B cell (primary cell): ENCODE data around the gene MFAP2. TPM values are rescaled to one million over a fixed set of nuclear protein-coding genes. Genes with fewer than 3 reads are reported as not detected.

Source experiments
- ATAC-seq: fragments of 200-7000 bp; cut with Tn5 transposase; one replicate; pipeline ENCODE4 v1.10.0; 2021; ENCODE audit warnings: low read depth, mild to moderate bottlenecking, moderate number of reproducible peaks, moderate library complexity
- CTCF ChIA-PET: fragments of 350-600 bp; sonication (Branson Sonifier 250); formaldehyde crosslinking; loops from one replicate; lab custom pipeline; 2021; ENCODE audit warnings: antibody characterized with exemption, inconsistent platforms; lab: Charles Lee
- POLR2A ChIA-PET: fragments of 350-600 bp; sonication (Branson Sonifier 250); formaldehyde crosslinking; loops from one replicate; lab custom pipeline; 2021; ENCODE audit warnings: antibody characterized with exemption; lab: Charles Lee
- DNase-seq: peaks from one replicate; pipeline ENCODE4 v3.0.0; 2013
- H2AFZ ChIP-seq: 2 replicates; pipeline ENCODE4 v1.6.1; 2012; ENCODE audit warnings: mild to moderate bottlenecking, low read depth, low read length; ENCODE audit not compliant: insufficient read depth, poor library complexity, severe bottlenecking
- H3K27ac ChIP-seq, 2 donors: 1 replicate in 1 of 2; 2 replicates in 1 of 2; pipeline ENCODE4 v1.5.1; 2012 to 2013; ENCODE audit warnings: low read length in 2 of 2, mild to moderate bottlenecking in 2 of 2, moderate library complexity in 1 of 2
- H3K27me3 ChIP-seq, 4 experiments: fragments of 200-600 bp in 1 of 4; sonication (generic) in 1 of 4; replicated peaks in 1 of 4; 1 replicate in 2 of 4; 2 replicates in 2 of 4; pipeline versions ENCODE4 v1.6.1 to v1.7.0; 2013 to 2016; ENCODE audit warnings: low read length in 3 of 4, mild to moderate bottlenecking in 2 of 4, mixed read lengths in 1 of 4, moderate library complexity in 1 of 4; ENCODE audit not compliant: insufficient read depth in 4 of 4, control insufficient read depth in 3 of 4; ENCODE audit errors: control extremely low read depth in 1 of 4
- H3K36me3 ChIP-seq, 2 experiments: replicated peaks in 1 of 2; 1 replicate in 1 of 2; 2 replicates in 1 of 2; pipeline versions ENCODE4 v1.6.1 to v1.7.1; 2013; ENCODE audit warnings: low read length in 1 of 2; ENCODE audit not compliant: insufficient read depth in 2 of 2, control insufficient read depth in 1 of 2; ENCODE audit errors: control extremely low read depth in 1 of 2, extremely low read depth in 1 of 2
- H3K4me1 ChIP-seq, 2 donors: fragments of 200-600 bp in 1 of 2; sonication (generic) in 1 of 2; 1 replicate in 1 of 2; 2 replicates in 1 of 2; pipeline versions ENCODE4 v1.5.1 to v1.6.1; 2013 to 2017; ENCODE audit warnings: low read length in 2 of 2; ENCODE audit not compliant: control insufficient read depth in 2 of 2, insufficient read depth in 2 of 2
- H3K4me2 ChIP-seq: replicated peaks from 2 replicates; pipeline ENCODE3; 2012; ENCODE audit warnings: mild to moderate bottlenecking, low read depth, low read length; ENCODE audit not compliant: poor library complexity, severe bottlenecking
- H3K4me3 ChIP-seq, 5 experiments: fragments of 200-600 bp in 1 of 5; sonication (generic) in 1 of 5; 1 replicate in 3 of 5; 2 replicates in 2 of 5; pipeline versions ENCODE4 v1.5.1 to v1.7.0; 2011 to 2016; ENCODE audit warnings: low read length in 4 of 5, mild to moderate bottlenecking in 4 of 5, low read depth in 2 of 5, control low read depth in 1 of 5, moderate library complexity in 1 of 5; ENCODE audit not compliant: insufficient read depth in 1 of 5; ENCODE audit errors: control extremely low read depth in 1 of 5, extremely low read depth in 1 of 5
- H3K79me2 ChIP-seq: fragments of 200-600 bp; sonication (generic); one replicate; pipeline ENCODE4 v1.6.0; 2016; ENCODE audit warnings: low read length; ENCODE audit not compliant: control insufficient read depth, insufficient read depth
- H3K9ac ChIP-seq: fragments of 200-600 bp; sonication (generic); 2 replicates; pipeline ENCODE4 v1.6.1; 2017; ENCODE audit warnings: mild to moderate bottlenecking, low read length, moderate library complexity
- H3K9me3 ChIP-seq, 3 donors: one replicate each; pipeline versions ENCODE4 v1.6.1 to v1.7.1; 2013; ENCODE audit warnings: low read length in 2 of 3; ENCODE audit not compliant: control insufficient read depth in 2 of 3, insufficient read depth in 1 of 3; ENCODE audit errors: control extremely low read depth in 1 of 3
- H4K20me1 ChIP-seq: 2 replicates; pipeline ENCODE4 v1.6.0; 2012; ENCODE audit warnings: mild to moderate bottlenecking, low read length; ENCODE audit not compliant: insufficient read depth, control insufficient read depth, poor library complexity, severe bottlenecking
- H3K27ac Mint-ChIP-seq: one replicate; pipeline ENCODE4 v1.8.0; 2021; ENCODE audit warnings: mixed read lengths
- H3K27me3 Mint-ChIP-seq: one replicate; pipeline ENCODE4 v1.8.0; 2021; ENCODE audit warnings: mixed read lengths
- H3K4me1 Mint-ChIP-seq: one replicate; pipeline ENCODE4 v1.8.0; 2021; ENCODE audit warnings: mixed read lengths
- H3K4me3 Mint-ChIP-seq: one replicate; pipeline ENCODE4 v1.8.0; 2021; ENCODE audit warnings: mixed read lengths
- H3K9me3 Mint-ChIP-seq: one replicate; pipeline ENCODE4 v1.8.0; 2022; ENCODE audit warnings: mixed read lengths; ENCODE audit not compliant: insufficient read depth
- CTCF ChIP-seq: fragments of 200-600 bp; IDR thresholded peaks from one replicate; pipeline ENCODE4 v1.8.0; 2022; ENCODE audit warnings: antibody characterized with exemption, mild to moderate bottlenecking
- EZH2 ChIP-seq: IDR thresholded peaks from 2 replicates; pipeline ENCODE4 v1.6.1; 2012; ENCODE audit warnings: borderline replicate concordance, low read depth, mild to moderate bottlenecking, moderate library complexity, low read length; ENCODE audit not compliant: insufficient read depth, poor library complexity, severe bottlenecking
- WGBS: methylation state at CpG from one replicate; pipeline ENCODE4 v1.1.5; 2013; ENCODE audit warnings: missing lambda C conversion rate; ENCODE audit not compliant: insufficient coverage; 5-methylcytosine and 5-hydroxymethylcytosine counted together
- intact Hi-C: fragments of 100-400 bp; cut with micrococcal nuclease; formaldehyde crosslinking; loops from one replicate; pipeline ENCODE4 v1.10.0; 2022
- polyA plus RNA-seq: library from polyadenylated mRNA; depleted of rRNA; stranded (reverse); fragments of >200 nt; gene quantifications from 2 replicates; pipeline ENCODE4 v1.2.3, GENCODE V29; 2012
- total RNA-seq, 2 donors: library from RNA; stranded (reverse); fragments of 120-200 nt in 1 of 2; gene quantifications; 1 replicate in 1 of 2; 2 replicates in 1 of 2; pipeline versions ENCODE4 v1.2.3 to v1.2.4, GENCODE V29; 2013 to 2022

MFAP2 gene
- total and polyA plus RNA-seq, 2 donors (not counting 1 experiment from before 2014, with no cell fraction given) = not detected

- Mint-ChIP-seq H3K4me3 (no peak overlapping the region), H3K9me3 (no peaks in the 10 kb centered on the region), H3K27ac (no peak overlapping the region), H3K4me1 (peaks cover 20% of the 10 kb centered on the region), H3K27me3 (no peaks in the 10 kb centered on the region)
- intact Hi-C loops = no loop called here
- CTCF ChIA-PET = no interaction called here
- H3K9ac ChIP-seq = no peak overlapping the region
- WGBS = 100% methylated on average over 2 of the region's 5 CpGs
- POLR2A ChIA-PET = interaction anchor here (0.6 kb wide), 1 partner anchor 28 kb away, joined by 3 read pairs; no protein-coding TSS in a partner anchor
- H3K79me2 ChIP-seq = peaks cover 5% of the 10 kb centered on the region
- TF ChIP-seq EZH2 (no peak), CTCF (no peak)
- H3K27ac ChIP-seq = no peak overlapping the region
- no peak overlapping the region for H2AFZ ChIP-seq
- ATAC-seq (no peak), DNase-seq (no peak)
- peaks cover 4 to 28% of the 10 kb centered on the region in 2 experiments for H3K36me3 ChIP-seq
- H3K9me3 ChIP-seq = no peaks in the 10 kb centered on the region
- peaks cover 12 to 24% of the 10 kb centered on the region in 2 donors for H3K4me1 ChIP-seq
- H3K27me3 ChIP-seq = no peaks in the 10 kb centered on the region
- no peak overlapping the region for H3K4me2 ChIP-seq
- no peak overlapping the region for H3K4me3 ChIP-seq
- no peaks in the 10 kb centered on the region for H4K20me1 ChIP-seq
These were observed 35.9 kb upstream of the MFAP2 start for GRCh38 chr1:17016317-17016661.

- Mint-ChIP-seq H3K27me3 (no peaks in the 10 kb centered on the region), H3K27ac (no peak overlapping the region), H3K4me3 (no peak overlapping the region), H3K9me3 (no peaks in the 10 kb centered on the region), H3K4me1 (peaks cover 31% of the 10 kb centered on the region)
- Histone ChIP-seq H2AFZ (no peak overlapping the region), H3K9me3 (no peaks in the 10 kb centered on the region), H4K20me1 (peaks cover 12% of the 10 kb centered on the region), H3K4me1 (peaks cover 24 to 38% of the 10 kb centered on the region in 2 donors), H3K4me2 (no peak overlapping the region), H3K27me3 (no peaks in the 10 kb centered on the region), H3K4me3 (no peak overlapping the region), H3K27ac (no peak overlapping the region), H3K36me3 (peaks cover 4 to 15% of the 10 kb centered on the region in 2 experiments), H3K79me2 (peaks cover 18% of the 10 kb centered on the region), H3K9ac (no peak overlapping the region)
- no peak for DNase-seq
- intact Hi-C loops = no loop called here
- POLR2A ChIA-PET = no interaction called here
- CTCF ChIA-PET = no interaction called here
- TF ChIP-seq CTCF = no peak
- no peak for TF ChIP-seq EZH2
- 100% methylated on average over 4 of the region's 10 CpGs for WGBS
- ATAC-seq = no peak
These were observed 34.5 kb upstream of the MFAP2 start for GRCh38 chr1:17014671-17015567.
